HG02970 (cell line): ENCODE measurements around the gene ALDH3B2.
"Not testable (repeated sequence)": the region's sequence is repeated elsewhere in the genome, so short reads cannot be mapped to it uniquely, and the experiment has no call there.

Source experiments
- ATAC-seq: cut with Tn5 transposase; IDR thresholded peaks from one replicate; pipeline ENCODE4 v1.9.1; 2021; ENCODE audit warnings: mild to moderate bottlenecking, moderate library complexity, moderate number of reproducible peaks; ENCODE audit not compliant: unreplicated experiment, low FRiP score

Gene ALDH3B2

GRCh38 chr11:67674442-67674871 lies at the start of gene ALDH3B2:
Gene ALDH3B2, minus strand, starts transcription at chr11:67674623. Its CDS starts 7,688 bp downstream, at chr11:67666935.
- ATAC-seq, result no peak

GRCh38 chr11:67723036-67723435 lies 48.6 kb upstream of the ALDH3B2 start:
- ATAC-seq, result not testable (repeated sequence)

- ATAC-seq, result not testable (repeated sequence)
These were observed 41.8 kb upstream of the ALDH3B2 start for GRCh38 chr11:67716226-67716625.

- not testable (repeated sequence) for ATAC-seq
These were observed 41.4 kb upstream of the ALDH3B2 start for GRCh38 chr11:67715801-67716200.

- not testable (repeated sequence) for ATAC-seq
These were observed 39.6 kb upstream of the ALDH3B2 start for GRCh38 chr11:67713892-67714509.

GRCh38 chr11:67711676-67712075 lies 37.3 kb upstream of the ALDH3B2 start:
- not testable (repeated sequence) for ATAC-seq

- not testable (repeated sequence) for ATAC-seq
These were observed 36.8 kb upstream of the ALDH3B2 start for GRCh38 chr11:67711212-67711611.

GRCh38 chr11:67709806-67710205 lies 35.4 kb upstream of the ALDH3B2 start:
- not testable (repeated sequence) for ATAC-seq

- ATAC-seq, result no peak
These were observed 30.8 kb upstream of the ALDH3B2 start for GRCh38 chr11:67705264-67705663.

- no peak for ATAC-seq
These were observed 30.1 kb upstream of the ALDH3B2 start for GRCh38 chr11:67704524-67704923.

- not testable (repeated sequence) for ATAC-seq
These were observed 29.3 kb upstream of the ALDH3B2 start for GRCh38 chr11:67703709-67704108.

GRCh38 chr11:67700548-67701262 lies 26.3 kb upstream of the ALDH3B2 start:
- no peak for ATAC-seq

GRCh38 chr11:67700141-67700540 lies 25.7 kb upstream of the ALDH3B2 start:
- no peak for ATAC-seq

GRCh38 chr11:67699521-67699920 lies 25.1 kb upstream of the ALDH3B2 start:
- no peak for ATAC-seq

GRCh38 chr11:67698247-67698646 lies 23.8 kb upstream of the ALDH3B2 start:
- no peak for ATAC-seq

- no peak for ATAC-seq
These were observed 23.4 kb upstream of the ALDH3B2 start for GRCh38 chr11:67697846-67698245.

- no peak for ATAC-seq
These were observed 22.6 kb upstream of the ALDH3B2 start for GRCh38 chr11:67696998-67697397.

- ATAC-seq, result no peak
These were observed 21.2 kb upstream of the ALDH3B2 start for GRCh38 chr11:67695606-67696005.

- ATAC-seq, result no peak
These were observed 20.6 kb upstream of the ALDH3B2 start for GRCh38 chr11:67694875-67695555.

GRCh38 chr11:67691149-67691548 lies 16.7 kb upstream of the ALDH3B2 start:
- ATAC-seq, result no peak

- no peak for ATAC-seq
These were observed 14.8 kb upstream of the ALDH3B2 start for GRCh38 chr11:67689178-67689577.
